Measurements from ENCODE around the gene TCOF1.
A peak's percentile ranks its signal among the peaks of the same experiment; 100 is the strongest.

TCOF1 gene, protein sequence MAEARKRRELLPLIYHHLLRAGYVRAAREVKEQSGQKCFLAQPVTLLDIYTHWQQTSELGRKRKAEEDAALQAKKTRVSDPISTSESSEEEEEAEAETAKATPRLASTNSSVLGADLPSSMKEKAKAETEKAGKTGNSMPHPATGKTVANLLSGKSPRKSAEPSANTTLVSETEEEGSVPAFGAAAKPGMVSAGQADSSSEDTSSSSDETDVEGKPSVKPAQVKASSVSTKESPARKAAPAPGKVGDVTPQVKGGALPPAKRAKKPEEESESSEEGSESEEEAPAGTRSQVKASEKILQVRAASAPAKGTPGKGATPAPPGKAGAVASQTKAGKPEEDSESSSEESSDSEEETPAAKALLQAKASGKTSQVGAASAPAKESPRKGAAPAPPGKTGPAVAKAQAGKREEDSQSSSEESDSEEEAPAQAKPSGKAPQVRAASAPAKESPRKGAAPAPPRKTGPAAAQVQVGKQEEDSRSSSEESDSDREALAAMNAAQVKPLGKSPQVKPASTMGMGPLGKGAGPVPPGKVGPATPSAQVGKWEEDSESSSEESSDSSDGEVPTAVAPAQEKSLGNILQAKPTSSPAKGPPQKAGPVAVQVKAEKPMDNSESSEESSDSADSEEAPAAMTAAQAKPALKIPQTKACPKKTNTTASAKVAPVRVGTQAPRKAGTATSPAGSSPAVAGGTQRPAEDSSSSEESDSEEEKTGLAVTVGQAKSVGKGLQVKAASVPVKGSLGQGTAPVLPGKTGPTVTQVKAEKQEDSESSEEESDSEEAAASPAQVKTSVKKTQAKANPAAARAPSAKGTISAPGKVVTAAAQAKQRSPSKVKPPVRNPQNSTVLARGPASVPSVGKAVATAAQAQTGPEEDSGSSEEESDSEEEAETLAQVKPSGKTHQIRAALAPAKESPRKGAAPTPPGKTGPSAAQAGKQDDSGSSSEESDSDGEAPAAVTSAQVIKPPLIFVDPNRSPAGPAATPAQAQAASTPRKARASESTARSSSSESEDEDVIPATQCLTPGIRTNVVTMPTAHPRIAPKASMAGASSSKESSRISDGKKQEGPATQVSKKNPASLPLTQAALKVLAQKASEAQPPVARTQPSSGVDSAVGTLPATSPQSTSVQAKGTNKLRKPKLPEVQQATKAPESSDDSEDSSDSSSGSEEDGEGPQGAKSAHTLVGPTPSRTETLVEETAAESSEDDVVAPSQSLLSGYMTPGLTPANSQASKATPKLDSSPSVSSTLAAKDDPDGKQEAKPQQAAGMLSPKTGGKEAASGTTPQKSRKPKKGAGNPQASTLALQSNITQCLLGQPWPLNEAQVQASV (N-terminal part only)

DNA sequence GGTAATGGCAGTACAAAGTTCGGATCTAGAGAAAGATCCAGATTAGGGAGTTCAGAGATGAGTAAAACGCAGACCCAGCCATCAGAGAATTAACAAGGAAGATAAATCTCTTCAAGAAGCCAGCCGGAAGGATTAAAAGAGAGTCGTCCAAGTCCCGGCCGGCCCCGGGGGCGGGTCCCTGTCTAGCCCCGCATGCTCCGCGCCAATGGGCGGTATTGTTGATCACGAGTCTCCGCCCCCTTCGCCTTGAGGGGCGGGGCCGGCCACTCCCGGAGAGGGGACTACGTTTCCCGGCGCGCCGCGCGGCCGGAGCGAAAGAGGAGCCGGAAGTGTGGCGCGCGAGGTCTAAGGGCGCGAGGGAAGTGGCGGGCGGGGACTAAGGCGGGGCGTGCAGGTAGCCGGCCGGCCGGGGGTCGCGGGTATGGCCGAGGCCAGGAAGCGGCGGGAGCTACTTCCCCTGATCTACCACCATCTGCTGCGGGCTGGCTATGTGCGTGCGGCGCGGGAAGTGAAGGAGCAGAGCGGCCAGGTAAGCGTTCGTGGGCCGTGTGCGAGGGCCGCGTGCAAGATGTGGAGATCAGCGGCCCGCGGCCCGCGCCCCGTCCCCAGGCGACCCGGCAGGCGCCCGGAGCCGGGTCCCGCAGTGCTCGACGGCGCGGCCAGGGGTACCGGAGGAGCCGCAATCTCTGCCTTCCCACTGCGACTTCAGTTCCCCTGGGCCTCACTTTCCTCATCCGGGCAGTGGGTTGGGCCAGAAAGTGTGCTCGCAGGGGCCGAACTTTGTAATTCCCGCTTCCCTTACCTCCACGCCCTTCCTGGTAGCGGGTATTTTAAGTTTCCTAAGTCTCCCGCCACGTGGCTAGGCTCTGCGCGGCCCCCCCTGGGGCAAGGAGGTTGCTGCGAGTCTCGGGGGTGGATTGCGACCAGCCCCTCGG is at the start of gene TCOF1:
Gene TCOF1, plus strand, starts transcription at position 372 of the 935 bp plus-strand sequence. Its CDS starts 50 bp downstream, at position 422.
- peak; percentile 74 for DNase-seq

DNA sequence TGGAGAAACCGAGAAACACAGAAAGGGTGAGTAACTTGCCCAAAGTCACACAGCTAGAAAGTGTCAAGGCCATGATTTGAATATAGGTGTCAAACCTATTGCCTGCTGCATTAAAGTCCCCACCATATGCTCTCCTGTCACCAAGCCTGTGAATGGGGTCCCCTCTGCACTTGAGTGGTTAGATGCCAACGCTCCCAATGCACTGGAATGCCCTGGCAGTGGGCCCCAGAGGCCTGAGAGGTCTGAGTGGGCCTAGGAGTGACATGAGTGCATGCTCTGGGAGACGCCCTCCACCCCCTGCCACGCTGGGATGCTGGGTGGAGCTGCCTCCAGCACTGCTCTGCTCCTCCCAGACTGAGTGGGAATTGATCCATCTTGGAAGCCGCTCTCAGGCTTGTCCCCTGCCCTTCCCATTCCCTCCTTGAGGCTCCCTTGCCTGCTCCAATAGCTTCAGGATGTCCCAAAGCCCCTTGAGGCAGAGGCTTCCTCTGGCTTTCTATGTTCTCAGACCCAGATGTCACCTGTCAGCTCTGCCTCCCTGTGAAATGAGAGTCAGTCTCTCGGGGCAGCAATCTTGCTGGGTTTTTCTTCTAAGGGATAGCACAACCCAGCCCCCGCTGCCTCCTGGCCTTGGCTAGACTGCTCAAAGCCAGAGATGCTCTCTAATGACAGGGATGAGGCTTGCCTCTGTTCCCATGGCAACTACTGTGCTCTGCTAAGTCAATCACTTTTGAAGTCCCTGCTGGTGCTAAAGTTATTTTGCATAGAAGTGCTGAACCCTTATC is 48.2 kb upstream of the TCOF1 start:
- DNase-seq = no peak

DNA sequence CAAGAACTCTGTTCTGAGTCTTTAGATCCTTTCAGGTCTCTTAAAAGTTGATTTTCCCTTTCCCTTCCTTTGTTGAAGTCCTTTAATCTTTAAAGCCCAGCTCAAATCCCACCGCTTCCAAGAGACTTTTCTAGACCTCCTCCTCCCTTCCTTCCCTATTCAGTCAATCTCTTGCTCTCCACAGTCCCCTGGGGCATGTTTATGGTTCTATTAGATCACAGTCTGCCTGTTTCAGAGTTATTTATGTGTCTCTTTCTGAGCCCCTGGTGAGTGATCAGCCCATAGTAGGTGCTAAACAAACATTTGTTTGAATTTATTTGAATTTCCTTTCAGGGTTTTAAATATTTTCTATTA is 47.6 kb upstream of the TCOF1 start:
- no peak for DNase-seq

DNA sequence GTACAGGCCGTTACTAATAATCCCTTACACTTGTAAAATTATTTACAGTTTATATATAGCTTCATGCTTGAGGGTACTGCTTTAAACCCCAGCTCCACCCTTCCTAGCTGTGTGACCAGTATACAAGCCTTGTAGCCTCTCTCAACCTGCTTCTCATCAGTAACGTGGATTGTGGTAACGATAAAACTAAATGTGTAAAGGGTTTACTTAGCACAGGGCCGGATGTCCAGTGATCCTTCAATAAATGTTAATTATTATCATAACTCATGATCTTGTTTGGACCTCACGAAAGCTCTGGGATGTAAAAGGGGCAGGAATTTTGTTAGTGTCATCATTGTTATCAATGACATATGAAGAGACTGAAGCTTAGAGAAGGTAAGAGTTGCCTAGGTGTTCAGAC is 47.3 kb upstream of the TCOF1 start:
- no peak for DNase-seq

DNA sequence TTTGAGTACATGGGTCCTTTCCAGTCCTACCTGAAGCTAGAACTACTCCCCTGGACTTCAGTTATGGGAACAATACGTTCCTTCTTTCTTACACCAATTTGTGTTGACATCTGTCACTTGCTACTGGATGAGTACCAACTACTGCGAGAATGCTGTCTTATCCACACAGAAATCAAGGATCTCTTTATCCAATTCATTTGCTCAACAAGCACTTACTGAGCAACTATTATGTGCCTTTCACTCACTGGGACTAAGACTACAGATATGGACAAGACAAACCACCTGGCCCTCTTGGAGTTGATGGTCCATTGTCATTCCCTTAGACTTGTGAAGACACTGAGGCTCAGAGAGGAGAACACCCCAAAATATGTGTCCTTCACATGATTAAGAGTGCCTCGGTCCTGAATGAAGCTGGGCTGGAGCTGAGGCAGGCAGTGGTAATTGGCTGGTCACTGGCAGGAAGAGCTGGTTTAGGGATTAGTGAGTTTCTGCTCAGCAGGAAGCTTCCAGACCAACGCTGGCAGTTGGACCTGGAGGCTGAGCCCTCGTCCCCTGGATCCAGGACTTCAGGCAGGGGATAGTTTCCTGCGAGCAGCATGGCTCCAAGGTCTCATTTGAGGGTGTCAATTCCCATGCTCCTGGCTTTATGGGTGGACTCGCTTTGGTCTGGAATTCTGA is 46.3 kb upstream of the TCOF1 start:
- no peak for DNase-seq

DNA sequence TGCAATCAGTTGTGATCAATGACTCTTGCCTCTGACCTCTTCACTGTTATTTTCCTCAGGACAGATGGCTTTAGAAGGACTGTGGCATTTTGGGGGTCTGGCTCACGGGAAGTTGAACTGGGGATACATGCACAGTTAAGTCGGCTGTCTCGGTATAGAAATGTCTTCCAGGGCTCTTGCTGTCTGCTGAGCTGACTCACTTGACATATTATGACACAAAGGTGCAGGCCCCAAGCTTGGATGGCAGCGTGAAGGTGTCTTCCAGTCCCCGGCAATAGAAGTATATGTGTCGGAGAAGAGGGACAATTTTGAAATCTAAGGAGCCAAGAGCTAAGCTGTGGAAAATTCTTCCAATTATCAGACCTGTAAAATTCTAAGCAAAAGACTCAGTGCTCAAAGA is 45.0 kb upstream of the TCOF1 start:
- no peak for DNase-seq

DNA sequence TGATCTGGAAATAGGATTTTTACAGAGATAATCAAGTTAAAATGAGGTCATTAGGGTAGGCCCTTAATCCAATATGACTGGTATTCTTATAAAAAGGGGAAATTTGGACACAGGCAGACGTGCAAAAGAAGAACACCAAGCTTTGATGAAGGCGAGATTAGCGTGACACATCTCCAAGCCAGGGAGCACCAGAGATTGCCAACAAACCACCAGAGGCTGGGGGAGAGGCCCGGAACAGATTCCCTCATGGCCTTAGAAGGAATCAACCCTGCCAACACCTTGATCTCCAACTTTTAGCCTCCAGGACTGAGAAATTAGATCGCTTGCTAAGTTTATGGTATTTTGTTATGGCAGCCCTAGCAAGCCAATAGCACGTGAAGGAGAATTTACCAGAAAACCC is 44.0 kb upstream of the TCOF1 start:
- DNase-seq = no peak

DNA sequence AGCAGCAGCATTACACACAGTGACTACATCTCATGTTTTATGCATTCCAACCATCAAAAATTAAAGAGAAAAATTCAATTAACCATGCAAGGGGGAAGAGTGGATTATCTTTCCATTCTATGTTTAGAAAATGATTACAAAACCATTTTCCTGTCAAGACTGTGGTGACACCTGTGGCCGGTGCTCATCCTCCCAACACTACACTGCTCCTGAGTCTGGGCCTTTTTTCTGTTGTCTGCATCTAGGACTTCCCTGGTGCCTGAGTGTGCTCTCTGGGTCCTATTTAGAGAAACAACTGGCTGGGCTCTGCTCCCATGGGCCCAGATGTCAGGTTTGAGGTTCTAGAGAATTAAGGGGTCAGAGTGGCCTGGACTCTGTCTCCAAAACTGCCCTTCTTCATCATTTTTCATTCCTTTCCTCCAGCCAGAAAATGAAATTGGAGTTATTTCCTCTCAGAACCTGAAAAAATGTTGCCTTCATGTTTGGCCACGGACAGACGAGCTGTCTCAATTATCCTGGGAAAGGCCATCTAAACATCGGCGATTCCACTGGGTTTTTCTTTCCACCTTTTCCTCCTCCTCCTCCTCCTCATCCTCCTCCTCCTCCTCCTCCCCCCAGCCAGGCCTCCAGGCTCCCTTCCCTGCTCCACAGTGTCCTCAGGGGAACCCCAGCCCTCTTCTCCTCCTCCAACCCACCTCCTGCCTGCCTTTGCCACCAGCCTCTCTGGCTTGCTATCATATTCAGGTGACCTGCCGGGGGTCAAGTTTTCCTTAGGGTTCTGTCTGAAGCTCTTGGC is 43.4 kb upstream of the TCOF1 start:
- no peak for DNase-seq

DNA sequence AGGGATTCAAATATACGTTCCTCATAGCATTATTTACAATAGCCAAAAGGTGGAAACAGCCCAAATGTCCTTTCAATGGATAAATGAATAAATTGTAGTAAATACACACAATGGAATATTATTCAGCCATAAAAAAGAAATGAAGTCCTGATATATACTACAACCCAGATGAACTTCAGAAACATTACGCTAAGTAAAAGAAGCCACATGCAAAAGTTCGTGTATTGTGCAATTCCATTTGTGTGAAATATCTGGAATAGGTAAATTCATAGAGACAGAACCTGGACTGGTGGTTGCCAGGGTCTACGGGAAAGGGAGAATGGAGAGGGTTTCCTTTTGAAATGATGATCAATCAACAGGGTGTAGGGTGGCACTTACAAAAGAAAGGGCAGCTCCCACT is 42.3 kb upstream of the TCOF1 start:
- no peak for DNase-seq

DNA sequence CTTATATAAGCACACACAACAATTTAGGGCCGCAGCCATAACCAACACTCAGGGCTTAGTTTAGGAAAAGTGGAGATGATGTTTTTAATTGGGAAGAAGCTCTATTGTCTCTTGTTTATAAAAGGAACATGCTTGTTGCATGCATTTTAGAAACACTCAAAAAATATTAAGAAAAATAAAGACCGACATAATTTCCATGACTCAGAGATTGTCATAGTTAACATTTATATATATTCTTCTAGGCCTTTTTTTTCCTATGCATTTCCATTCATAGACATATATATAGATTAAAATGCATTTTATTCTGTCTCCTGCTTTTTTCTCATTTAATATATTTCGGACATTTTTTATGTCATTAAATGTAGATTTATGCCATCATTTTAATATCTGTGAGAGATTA is 41.2 kb upstream of the TCOF1 start:
- DNase-seq = no peak

DNA sequence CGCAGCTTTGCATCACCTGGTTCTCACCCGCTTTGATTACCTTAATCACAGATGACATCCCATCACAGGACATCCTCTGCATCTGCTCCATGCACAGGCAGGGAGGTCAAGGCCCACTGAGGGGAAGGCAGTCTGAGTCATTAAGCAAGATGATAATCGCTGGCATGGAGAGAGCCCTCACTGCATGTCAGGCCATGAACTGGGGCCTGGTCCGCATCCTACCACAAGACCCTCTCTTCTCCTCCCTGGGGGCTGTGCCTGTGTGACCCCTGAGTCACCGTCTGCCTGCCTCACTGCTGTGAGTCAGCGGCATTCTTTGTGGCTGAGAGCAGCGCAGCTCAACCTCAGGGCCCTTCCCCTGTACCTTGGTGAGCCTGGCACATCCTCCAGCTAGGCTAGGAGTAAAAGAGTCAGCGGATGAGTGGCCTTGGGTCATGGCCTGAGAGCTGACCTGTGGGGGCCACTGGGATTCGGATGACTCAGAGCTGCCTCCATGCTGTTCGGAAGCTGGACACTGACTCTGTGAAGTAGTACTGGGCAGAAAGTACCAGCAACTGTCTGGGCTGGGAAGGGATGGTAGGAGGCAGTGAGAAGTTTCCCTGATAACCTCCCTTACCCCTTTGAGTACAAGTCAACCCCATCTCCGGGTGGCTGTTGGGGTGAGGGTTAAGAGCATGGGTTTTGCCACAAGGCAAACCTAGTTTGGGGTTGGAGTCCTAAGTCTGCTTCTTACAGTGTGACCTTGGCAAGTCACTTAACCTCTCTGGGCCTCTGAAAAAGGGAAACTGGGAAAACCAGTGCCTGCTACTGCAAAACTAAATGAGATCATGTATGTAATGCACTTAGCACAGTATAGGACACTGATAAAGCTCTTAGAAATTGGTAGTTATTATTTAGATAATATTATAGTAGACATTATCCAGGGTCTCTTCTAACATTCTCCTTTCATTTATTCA is 40.2 kb upstream of the TCOF1 start:
- DNase-seq = no peak

DNA sequence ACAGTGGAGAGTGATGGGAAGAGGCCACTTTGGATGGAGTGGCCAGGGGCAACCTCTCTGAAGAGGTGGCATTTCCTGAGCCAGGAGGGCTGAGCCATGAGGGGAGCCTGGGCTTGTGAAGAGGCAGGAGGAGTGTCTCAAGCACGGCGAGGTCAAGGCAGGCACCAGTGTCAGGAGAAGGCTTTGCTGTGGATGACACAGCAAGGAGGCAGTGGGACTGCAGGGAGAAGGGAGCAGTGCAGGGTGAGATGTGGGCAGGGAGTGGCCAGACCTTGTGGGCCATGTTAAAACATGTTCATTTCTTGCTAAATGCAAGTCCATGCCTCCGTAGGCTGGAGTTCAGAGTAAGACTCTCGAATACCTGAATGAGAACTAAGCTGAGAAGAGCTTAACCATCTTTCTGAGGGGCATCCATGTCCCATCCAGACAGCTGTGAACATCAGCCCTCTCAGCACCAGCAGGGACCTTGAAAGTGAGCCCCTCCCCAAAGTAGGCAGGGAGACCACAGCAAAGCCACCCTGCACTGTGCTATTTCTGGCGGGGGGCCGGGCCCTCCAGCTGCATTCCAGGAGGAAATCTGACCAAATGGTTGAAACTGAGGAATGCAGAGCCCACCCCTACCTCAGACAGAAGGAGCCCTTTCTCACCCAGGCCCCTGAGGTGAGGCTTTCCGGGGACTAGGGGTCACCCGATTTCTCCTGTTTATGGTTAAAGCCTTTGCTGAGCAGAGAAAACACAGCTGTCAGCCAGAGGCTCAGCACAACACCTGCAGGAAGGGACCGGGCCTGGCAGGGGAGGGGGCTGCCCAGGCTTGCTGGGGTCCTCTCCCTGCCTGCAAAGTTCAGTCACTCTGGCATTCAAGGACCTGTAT is 38.6 kb upstream of the TCOF1 start:
- DNase-seq = no peak

DNA sequence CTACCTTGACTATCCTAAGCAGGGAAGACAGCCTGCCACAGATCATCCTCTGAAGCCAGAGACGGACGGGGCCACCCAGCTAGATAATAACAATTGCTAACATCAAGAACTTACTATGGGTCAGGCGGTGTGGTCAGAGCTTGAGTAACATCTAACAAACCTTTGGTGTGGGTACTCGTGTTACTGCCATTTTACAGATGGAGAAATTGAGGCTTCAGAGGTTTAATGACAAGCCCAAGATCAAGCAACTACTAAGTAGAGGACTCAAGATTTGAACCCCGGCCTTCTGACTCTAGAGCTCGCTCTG is 38.1 kb upstream of the TCOF1 start:
- DNase-seq = no peak

DNA sequence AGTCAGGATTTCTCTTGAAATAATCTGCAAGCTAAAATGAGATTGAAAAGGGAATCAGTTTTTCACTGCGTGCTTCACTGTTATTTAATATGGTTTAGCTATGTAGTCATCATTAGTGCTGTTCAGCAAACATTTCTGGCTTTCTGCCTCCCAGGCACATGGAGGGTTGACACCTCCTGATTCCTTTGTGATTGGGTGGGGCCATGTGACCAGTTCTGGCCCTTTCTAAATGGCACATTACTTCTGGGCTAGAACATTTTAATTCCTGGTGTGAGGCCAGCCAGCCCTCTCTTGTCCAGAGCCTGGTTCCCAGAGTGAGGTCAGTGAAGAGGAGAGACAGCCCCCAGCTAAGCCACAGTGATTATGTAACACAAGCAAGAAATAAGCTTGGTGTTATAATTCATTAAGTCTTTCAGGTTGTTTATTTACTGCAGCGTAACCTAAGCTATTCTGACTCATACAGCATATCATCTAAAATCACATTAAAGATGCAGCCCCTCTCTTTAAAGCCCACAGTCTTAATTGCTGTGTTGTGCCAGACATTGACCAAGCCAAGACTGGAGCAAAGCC is 37.4 kb upstream of the TCOF1 start:
- no peak for DNase-seq

DNA sequence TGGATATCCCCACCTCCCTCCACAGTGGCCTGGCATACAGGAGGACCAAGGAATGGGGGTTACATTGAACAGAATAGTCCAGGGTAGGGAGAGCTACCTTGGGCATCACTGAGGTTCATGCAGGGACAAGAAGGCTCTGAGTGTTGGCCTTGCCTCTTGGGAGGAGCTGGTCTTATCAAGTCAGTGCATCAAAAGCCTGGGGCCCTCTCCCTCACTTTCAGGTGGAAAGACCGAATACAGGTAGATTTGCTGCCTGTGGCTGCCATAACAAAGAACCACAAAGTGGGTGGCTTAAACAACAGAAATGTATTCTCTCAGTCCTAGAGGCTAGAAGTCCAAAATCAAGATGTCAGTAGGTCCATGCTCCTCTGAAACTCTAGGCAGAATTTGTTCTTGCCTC is 36.3 kb upstream of the TCOF1 start:
- DNase-seq = no peak

DNA sequence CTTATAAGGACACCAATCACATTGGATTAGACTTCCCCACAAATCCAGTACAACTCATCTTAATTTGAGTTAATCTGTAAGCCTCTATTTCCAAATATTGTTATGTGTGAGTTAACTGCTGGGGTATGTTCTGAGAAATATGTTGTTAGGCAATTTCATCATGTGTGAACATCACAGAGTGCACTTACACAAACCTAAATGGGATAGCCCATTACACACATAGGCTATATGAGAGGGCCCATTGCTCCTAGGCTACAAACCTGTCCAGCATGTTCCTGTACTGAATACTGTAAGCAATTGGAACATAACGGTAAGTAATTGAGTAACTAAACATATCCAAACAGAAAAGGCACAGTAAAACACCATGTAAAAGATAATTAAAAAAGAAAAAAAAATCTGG is 35.7 kb upstream of the TCOF1 start:
- DNase-seq = no peak

DNA sequence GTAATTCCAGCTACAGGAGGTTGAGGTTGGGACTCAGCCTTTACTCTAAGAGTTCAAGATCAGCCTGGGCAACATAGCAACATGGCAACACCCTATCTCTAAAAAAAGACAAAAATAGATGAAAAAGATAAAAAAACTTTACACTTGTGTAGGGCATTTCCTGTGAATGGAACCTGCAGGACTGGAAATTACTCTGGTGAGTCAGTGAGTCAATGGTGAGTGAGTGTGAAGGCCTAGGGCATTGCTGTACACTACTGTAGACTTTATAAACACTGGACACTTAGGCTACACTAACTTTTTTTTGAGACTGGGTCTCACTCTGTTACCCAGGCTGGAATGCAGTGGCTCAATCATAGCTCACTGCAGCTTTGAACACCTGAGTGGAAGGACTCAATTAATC is 35.3 kb upstream of the TCOF1 start:
- DNase-seq = no peak

Measured in DMS153 (cell line).